B cell (primary cell): Measurements from ENCODE around the gene ACTL6B.

Experiments used
- EZH2 ChIP-seq: IDR thresholded peaks from 2 replicates; pipeline ENCODE4 v1.6.1; 2012; ENCODE audit warnings: borderline replicate concordance, low read depth, mild to moderate bottlenecking, moderate library complexity, low read length; ENCODE audit not compliant: insufficient read depth, poor library complexity, severe bottlenecking
- TF ChIP-seq, protein P1 (sequence below): fragments of 200-600 bp; IDR thresholded peaks from one replicate; pipeline ENCODE4 v1.8.0; 2022; ENCODE audit warnings: antibody characterized with exemption, mild to moderate bottlenecking

DNA sequence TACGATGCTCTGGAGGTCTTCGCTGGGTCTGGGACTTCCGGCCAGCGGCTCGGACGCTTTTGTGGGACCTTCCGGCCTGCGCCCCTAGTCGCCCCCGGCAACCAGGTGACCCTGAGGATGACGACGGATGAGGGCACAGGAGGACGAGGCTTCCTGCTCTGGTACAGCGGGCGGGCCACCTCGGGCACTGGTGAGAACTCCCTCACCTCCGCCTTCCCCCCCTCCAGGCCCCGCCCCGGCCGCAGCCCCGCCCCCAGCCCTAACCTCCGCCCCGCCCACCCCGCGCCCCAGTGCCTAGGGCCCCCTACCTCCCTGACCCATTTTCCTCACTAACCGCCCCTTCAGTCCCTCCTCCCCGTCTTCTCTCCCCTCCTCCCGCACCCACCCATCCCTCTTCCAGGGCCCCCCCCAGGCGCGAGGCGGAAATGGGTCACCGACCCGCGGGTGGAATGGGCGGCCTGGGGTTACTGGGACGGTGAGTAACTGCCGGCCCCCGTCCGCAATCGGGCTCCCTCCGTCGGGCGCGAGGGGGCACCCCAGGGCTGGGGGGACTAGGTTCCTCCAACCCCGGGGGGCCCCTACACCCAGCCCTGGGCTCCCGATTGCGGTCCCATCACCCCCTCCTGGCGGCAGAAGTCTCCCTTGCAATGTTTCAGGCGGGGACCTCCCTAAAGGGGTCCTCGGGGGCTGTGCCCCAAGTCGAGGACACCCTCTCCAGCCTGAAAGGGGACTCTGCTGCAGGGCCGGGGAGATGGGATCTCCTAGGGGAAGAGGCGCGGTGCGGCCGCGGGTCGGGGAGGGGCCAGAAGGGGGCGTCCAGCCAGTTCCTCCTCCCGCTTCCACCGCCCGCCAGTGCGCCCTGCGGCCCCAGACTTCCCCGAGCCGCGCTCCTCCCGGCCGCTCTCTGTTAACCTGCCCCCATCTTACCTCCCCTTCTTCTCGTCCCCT is 51.9 kb downstream of the ACTL6B start:
- TF ChIP-seq, protein P1, sequence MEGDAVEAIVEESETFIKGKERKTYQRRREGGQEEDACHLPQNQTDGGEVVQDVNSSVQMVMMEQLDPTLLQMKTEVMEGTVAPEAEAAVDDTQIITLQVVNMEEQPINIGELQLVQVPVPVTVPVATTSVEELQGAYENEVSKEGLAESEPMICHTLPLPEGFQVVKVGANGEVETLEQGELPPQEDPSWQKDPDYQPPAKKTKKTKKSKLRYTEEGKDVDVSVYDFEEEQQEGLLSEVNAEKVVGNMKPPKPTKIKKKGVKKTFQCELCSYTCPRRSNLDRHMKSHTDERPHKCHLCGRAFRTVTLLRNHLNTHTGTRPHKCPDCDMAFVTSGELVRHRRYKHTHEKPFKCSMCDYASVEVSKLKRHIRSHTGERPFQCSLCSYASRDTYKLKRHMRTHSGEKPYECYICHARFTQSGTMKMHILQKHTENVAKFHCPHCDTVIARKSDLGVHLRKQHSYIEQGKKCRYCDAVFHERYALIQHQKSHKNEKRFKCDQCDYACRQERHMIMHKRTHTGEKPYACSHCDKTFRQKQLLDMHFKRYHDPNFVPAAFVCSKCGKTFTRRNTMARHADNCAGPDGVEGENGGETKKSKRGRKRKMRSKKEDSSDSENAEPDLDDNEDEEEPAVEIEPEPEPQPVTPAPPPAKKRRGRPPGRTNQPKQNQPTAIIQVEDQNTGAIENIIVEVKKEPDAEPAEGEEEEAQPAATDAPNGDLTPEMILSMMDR = peak; percentile 68
- TF ChIP-seq EZH2 = no peak
